Skin epidermis (tissue), 12 donors: ENCODE data around the gene SAMD15.

Experiments
- H3K27ac ChIP-seq, 21 experiments: fragments of 200-600 bp; sonication (generic) in 11 of 21; one replicate each; pipeline ENCODE4 v1.5.0; 2020; ENCODE audit warnings: mild to moderate bottlenecking in 3 of 21, inconsistent platforms in 2 of 21, moderate library complexity in 2 of 21
- H3K4me3 ChIP-seq, 7 experiments: fragments of 200-600 bp; sonication (generic) in 2 of 7; one replicate each; pipeline ENCODE4 v1.5.0; 2020; ENCODE audit warnings: inconsistent platforms in 2 of 7, mild to moderate bottlenecking in 2 of 7, moderate library complexity in 1 of 7

The SAMD15 gene

GRCh38 chr14:77439861-77440260, 62.7 kb downstream of the SAMD15 start:
- no peak overlapping the region for H3K27ac ChIP-seq
- no peak overlapping the region for H3K4me3 ChIP-seq
